Measurements from ENCODE around the gene ACTR2. TPM values are rescaled to one million over a fixed set of nuclear protein-coding genes. Genes with fewer than 3 reads are reported as not detected.

Gene ACTR2
- total RNA-seq, 1 experiment from 2014 or later = 199 TPM

DNA sequence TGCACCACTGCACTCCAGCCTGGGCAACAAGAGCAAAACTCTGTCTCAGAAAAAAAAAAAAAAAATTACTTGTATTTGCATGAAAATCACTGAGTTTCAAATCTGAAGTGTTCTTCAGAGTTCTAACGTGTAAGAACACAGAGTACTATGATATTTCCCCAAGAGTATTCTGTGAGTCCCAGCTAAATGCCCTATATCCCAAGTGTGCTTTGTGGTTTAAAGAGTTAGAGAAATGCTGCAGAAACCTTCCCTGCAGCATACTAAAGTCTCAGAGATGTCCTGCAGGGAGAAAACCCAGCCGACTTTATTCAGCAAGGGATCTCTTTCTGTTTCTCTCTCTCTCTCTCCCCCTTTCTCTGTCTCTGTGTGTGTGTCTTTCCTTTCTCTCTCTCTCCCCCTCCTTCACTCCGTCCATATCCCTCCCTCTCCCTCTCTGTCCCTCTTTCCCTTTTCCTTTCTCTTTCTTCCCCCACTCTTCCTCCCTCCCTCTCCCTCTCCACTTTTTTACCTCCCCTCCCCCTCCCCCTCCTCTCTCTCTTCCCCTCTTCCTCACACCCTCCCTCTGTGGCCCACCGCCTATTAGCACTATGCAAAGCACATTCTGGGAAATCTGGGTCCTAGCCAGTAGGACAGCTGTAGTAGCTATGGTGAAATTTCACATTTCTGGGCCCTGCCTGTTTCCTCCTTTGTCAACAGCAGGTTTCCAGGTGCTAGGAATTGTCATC is 54.2 kb downstream of the ACTR2 start:
- POLR2A ChIA-PET = no interaction called here
- H3K36me3 ChIP-seq (ENCODE audit: control insufficient read depth in 1 of 2, insufficient read depth in 2 of 2, low read length in 2 of 2) = no peaks in the 10 kb centered on the region
- no peak overlapping the region for H3K27ac ChIP-seq (ENCODE audit: low read depth, low read length)
- TF ChIP-seq TCF7L2 (IDR thresholded peaks at IDR 0.05; ENCODE audit: borderline replicate concordance, extremely low read depth, insufficient read depth, insufficient read length) = no peak
- TF ChIP-seq YY1 (IDR thresholded peaks at IDR 0.05; ENCODE audit: extremely low read depth, insufficient replicate concordance, low read depth, low read length) = no peak
- TF ChIP-seq ELF1 (IDR thresholded peaks at IDR 0.05; ENCODE audit: borderline replicate concordance, low read depth) = no peak
- TF ChIP-seq, protein P1, sequence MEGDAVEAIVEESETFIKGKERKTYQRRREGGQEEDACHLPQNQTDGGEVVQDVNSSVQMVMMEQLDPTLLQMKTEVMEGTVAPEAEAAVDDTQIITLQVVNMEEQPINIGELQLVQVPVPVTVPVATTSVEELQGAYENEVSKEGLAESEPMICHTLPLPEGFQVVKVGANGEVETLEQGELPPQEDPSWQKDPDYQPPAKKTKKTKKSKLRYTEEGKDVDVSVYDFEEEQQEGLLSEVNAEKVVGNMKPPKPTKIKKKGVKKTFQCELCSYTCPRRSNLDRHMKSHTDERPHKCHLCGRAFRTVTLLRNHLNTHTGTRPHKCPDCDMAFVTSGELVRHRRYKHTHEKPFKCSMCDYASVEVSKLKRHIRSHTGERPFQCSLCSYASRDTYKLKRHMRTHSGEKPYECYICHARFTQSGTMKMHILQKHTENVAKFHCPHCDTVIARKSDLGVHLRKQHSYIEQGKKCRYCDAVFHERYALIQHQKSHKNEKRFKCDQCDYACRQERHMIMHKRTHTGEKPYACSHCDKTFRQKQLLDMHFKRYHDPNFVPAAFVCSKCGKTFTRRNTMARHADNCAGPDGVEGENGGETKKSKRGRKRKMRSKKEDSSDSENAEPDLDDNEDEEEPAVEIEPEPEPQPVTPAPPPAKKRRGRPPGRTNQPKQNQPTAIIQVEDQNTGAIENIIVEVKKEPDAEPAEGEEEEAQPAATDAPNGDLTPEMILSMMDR (IDR thresholded peaks at IDR 0.05 in 2 of 3, conservative IDR thresholded peaks at IDR 0.05 in 1 of 3; ENCODE audit: borderline replicate concordance in 1 of 3, insufficient read depth in 1 of 3, low read depth in 2 of 3, low read length in 2 of 3) = no peak
- no peak for TF ChIP-seq RAD21 (IDR thresholded peaks at IDR 0.05; ENCODE audit: low read depth)
- no peak for TF ChIP-seq FOSL1 (IDR thresholded peaks at IDR 0.05; ENCODE audit: low read depth)
- no peak for TF ChIP-seq POLR2AphosphoS5 (IDR thresholded peaks at IDR 0.05; ENCODE audit: low read depth, low read length)
- no peak for TF ChIP-seq JUND (IDR thresholded peaks at IDR 0.05)
- TF ChIP-seq, protein P2, sequence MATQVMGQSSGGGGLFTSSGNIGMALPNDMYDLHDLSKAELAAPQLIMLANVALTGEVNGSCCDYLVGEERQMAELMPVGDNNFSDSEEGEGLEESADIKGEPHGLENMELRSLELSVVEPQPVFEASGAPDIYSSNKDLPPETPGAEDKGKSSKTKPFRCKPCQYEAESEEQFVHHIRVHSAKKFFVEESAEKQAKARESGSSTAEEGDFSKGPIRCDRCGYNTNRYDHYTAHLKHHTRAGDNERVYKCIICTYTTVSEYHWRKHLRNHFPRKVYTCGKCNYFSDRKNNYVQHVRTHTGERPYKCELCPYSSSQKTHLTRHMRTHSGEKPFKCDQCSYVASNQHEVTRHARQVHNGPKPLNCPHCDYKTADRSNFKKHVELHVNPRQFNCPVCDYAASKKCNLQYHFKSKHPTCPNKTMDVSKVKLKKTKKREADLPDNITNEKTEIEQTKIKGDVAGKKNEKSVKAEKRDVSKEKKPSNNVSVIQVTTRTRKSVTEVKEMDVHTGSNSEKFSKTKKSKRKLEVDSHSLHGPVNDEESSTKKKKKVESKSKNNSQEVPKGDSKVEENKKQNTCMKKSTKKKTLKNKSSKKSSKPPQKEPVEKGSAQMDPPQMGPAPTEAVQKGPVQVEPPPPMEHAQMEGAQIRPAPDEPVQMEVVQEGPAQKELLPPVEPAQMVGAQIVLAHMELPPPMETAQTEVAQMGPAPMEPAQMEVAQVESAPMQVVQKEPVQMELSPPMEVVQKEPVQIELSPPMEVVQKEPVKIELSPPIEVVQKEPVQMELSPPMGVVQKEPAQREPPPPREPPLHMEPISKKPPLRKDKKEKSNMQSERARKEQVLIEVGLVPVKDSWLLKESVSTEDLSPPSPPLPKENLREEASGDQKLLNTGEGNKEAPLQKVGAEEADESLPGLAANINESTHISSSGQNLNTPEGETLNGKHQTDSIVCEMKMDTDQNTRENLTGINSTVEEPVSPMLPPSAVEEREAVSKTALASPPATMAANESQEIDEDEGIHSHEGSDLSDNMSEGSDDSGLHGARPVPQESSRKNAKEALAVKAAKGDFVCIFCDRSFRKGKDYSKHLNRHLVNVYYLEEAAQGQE (IDR thresholded peaks at IDR 0.05; ENCODE audit: low read depth) = no peak
- TF ChIP-seq CEBPB (IDR thresholded peaks at IDR 0.05; ENCODE audit: low read depth) = no peak
- no peak for TF ChIP-seq SRF (IDR thresholded peaks at IDR 0.05; ENCODE audit: low read depth)
- TF ChIP-seq ZFX (IDR thresholded peaks at IDR 0.05) = no peak
- no peak for DNase-seq (ENCODE audit: low read depth, low spot score)
- H3K4me1 ChIP-seq (ENCODE audit: control insufficient read depth in 1 of 2, insufficient read depth in 2 of 2, low read length in 2 of 2) = no peaks in the 10 kb centered on the region
- no peaks in the 10 kb centered on the region for H3K79me2 ChIP-seq (ENCODE audit: insufficient read depth, low read length)
- CTCF ChIA-PET = interaction anchor here (1.0 kb wide), 1 partner anchor 17 kb away, joined by 3 read pairs; no protein-coding TSS in a partner anchor
- H3K27me3 ChIP-seq (ENCODE audit: insufficient read depth, low read length) = no peaks in the 10 kb centered on the region
- no peaks in the 10 kb centered on the region for H3K9me3 ChIP-seq (ENCODE audit: control insufficient read depth in 1 of 2, insufficient read depth in 1 of 2, low read depth in 1 of 2, low read length in 2 of 2)
- intact Hi-C loops (cut with micrococcal nuclease) = no loop called here
- no peak for ATAC-seq
- no peaks in the 10 kb centered on the region for H4K20me1 ChIP-seq (ENCODE audit: insufficient read depth)
- no peak overlapping the region for H2AFZ ChIP-seq (ENCODE audit: low read depth, low read length, poor library complexity, severe bottlenecking)
- H3K9me2 ChIP-seq (ENCODE audit: insufficient read depth) = no peaks in the 10 kb centered on the region
- no peak overlapping the region for H3K4me3 ChIP-seq (replicated peaks in 1 of 2; ENCODE audit: low read depth in 1 of 2, low read length in 2 of 2)
- H3K9ac ChIP-seq (ENCODE audit: low read length) = no peak overlapping the region
- no peak overlapping the region for H3K4me2 ChIP-seq (ENCODE audit: low read length)
- BruUV-seq (replicated peaks) = no TSS peak
- RAD21 ChIA-PET (ENCODE audit: low non-redundant PET in 1 of 2, low total read pairs in 2 of 2, uncharacterized antibody in 2 of 2, unreplicated experiment in 2 of 2) = no interaction called here
